Measurements from ENCODE around the gene TM9SF4.
A peak's percentile ranks its signal among the peaks of the same experiment; 100 is the strongest.

The TM9SF4 gene

DNA sequence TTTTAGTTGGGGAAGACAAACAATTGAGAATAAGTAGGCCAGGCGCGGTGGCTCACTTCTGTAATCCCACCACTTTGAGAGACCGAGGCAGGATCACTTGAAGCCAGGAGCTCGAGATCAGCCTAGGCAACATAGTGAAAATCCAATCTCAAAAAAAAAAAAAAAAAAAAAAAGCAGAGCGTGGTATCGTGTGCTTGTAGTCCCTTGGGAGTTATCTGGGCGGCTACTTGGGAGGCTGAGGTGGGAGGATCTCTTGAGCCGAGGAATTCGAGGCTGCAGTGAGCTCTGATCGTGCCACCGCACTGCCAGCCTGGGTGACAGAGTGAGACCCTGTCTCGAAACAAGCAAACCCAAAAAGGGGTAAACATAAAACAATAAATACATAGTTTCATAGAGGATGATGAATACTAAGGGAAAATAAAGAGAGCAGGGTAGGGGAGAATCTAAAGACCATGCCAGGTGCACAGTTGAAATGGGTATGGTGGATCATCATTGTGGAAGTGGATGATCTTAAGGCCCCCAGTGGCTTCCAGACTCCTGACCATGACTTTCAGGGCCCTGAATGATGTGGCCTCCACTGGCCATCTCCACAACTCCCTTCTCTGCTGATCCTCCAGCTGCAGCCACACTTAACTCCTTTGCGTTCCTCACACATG, 99.1 kb downstream of the TM9SF4 start:
- Mint-ChIP-seq H3K4me1 (peaks cover 66% of the 10 kb centered on the region), H3K27ac (peak overlapping the region; percentile 92 to 95), H3K9me3 (no peaks in the 10 kb centered on the region), H3K4me3 (peak overlapping the region; percentile 92 to 93), H3K27me3 (no peaks in the 10 kb centered on the region)
- no peak for DNase-seq
- ATAC-seq, result no peak

DNA sequence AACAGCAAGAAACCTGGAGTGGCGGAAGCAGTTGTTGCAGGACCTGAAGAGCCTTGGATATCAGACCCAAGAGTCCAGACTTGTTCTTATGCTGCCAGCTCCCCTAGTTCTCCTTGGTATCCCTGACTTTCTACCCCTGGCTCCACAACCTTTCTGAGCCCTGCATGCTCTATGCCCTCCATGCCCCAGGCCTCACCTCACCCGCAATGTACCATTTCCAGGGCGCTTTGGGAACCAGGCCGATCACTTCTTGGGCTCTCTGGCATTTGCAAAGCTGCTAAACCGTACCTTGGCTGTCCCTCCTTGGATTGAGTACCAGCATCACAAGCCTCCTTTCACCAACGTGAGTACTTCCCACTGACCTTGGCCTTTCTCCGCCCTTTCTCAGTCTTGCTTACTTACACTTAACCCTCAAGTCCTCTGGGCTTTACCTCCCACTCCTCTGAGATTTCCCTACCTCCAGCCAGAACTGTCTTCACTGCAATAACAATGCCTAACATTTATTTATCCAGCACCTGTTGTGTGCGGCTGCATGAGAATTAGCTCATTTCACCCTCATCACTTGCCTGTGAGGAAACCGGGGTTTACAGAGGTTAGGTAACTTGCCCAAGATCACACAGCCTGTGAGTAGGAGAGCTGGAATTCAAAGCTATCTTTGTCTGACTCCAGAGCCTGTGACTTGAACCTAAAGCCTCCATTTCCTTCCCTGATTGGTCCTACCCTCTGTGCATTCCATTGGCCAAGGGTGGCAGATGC, 100.5 kb downstream of the TM9SF4 start:
- Mint-ChIP-seq H3K27ac (peak overlapping the region; percentile 73 to 80), H3K4me3 (peak overlapping the region; percentile 92 to 93), H3K27me3 (no peaks in the 10 kb centered on the region), H3K9me3 (no peaks in the 10 kb centered on the region), H3K4me1 (peaks cover 57% of the 10 kb centered on the region)
- ATAC-seq (no peak), DNase-seq (no peak)

DNA sequence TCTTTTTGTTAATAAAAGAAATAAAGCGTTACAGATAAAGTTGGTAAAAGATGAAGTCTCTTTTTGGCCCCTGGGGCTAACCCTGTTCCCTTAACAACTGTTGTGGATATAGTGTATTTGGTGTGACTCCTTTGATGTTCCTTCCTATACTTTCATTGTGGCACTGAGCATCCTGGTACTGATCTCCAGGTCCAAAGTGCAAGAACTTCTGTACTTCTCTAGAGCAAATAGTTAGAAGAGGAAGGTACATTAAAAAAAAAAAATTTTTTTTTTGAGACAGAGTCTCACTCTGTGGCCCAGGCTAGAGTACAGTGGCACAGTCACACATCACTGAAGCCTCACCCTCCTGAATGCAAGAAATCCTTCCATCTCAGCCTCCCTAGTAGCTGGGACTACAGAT, 104.4 kb downstream of the TM9SF4 start:
- Mint-ChIP-seq H3K4me3 (peak overlapping the region in 1 of 2 donors; percentile 17), H3K27ac (no peak overlapping the region), H3K27me3 (no peaks in the 10 kb centered on the region), H3K9me3 (no peaks in the 10 kb centered on the region), H3K4me1 (peaks cover 52% of the 10 kb centered on the region)
- no peak for ATAC-seq
- DNase-seq, result no peak

DNA sequence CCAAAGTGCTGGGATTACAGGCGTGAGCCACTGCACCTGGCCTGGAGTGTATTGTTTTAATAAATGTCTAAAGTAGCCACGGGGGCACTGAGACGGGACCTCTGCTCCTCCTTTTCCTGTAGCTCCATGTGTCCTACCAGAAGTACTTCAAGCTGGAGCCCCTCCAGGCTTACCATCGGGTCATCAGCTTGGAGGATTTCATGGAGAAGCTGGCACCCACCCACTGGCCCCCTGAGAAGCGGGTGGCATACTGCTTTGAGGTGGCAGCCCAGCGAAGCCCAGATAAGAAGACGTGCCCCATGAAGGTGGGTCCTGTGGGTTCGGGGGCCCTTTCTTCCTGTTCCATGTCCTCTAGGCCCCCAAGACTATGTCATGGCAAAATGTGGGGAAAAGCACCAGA, 105.6 kb downstream of the TM9SF4 start:
- ATAC-seq (no peak), DNase-seq (no peak)
- no peak overlapping the region for H3K4me3 Mint-ChIP-seq
- H3K27ac Mint-ChIP-seq, result peak overlapping the region in 1 of 2 donors; percentile 48
- no peaks in the 10 kb centered on the region for H3K9me3 Mint-ChIP-seq
- H3K4me1 Mint-ChIP-seq, result peaks cover 45% of the 10 kb centered on the region
- no peaks in the 10 kb centered on the region for H3K27me3 Mint-ChIP-seq

DNA sequence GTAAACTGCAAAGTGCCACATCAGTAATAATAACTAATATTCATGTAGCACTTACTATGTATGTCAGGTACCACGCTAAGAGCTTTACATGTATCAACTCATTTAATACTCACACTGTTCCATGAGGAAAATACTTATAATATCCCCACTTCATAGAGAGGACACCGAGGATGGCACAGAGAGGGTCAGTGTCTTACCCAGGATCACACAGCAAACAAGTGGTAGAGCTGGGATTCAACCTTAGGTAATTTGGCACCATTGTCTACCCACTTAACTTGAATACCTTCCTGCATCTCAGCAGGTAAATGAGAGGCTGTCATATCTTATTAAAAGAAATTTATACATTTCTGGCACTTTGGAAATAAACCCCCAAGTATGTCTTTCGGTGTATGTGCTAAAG, 106.2 kb downstream of the TM9SF4 start:
- Mint-ChIP-seq H3K4me1 (peaks cover 39% of the 10 kb centered on the region), H3K27me3 (no peaks in the 10 kb centered on the region), H3K4me3 (no peak overlapping the region), H3K27ac (no peak overlapping the region), H3K9me3 (no peaks in the 10 kb centered on the region)
- DNase-seq (no peak), ATAC-seq (no peak)

DNA sequence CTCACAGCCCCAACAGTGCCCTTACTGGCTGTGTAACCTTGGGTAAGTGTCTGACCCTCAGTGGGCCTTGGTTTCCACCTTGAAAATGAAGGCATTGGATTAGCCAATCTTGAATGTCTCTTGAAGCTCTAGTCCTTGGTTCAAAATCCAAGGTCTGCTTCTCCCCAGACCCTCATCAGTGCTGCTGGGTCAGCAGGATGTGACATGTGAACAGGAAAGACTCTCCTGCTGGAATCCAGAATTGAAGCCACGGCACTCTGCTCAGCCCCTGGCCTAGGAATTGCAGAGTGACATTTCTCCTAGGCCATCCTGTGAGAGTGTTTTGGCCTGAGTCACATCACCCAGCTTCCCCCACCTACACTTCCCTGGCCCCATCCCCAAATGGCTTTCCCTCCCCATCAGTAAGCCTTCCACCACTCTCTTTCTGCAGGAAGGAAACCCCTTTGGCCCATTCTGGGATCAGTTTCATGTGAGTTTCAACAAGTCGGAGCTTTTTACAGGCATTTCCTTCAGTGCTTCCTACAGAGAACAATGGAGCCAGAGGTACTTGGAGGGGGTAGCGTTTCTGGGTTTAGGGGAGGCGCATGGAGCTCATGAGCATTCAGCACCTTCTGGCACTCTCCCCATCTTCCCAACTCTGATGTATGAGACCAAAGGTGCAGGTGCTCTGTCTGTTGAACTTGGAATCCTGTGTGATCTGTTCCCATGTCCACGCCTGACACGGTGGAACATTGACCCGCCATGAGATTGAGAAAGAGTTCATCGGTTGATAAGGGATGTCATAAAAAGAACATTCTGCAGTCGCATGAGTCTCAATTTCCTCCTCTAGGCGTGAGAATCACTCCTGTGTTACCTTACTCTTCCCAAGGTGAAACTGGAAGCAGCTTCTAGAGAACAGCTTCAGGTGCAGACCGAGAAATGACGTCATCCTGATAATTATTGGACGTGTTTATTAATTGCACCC, 106.9 kb downstream of the TM9SF4 start:
- no peaks in the 10 kb centered on the region for H3K9me3 Mint-ChIP-seq
- ATAC-seq, result no peak
- H3K4me1 Mint-ChIP-seq, result peaks cover 32% of the 10 kb centered on the region

More for the DNA sequence above, 106.9 kb downstream of the TM9SF4 start:
- H3K27ac Mint-ChIP-seq, result no peak overlapping the region
- no peak for DNase-seq
- no peaks in the 10 kb centered on the region for H3K27me3 Mint-ChIP-seq
- H3K4me3 Mint-ChIP-seq, result no peak overlapping the region
